ENCODE results near the gene DCUN1D2. TPM values are rescaled to one million over a fixed set of nuclear protein-coding genes. Genes with fewer than 3 reads are reported as not detected.

Gene DCUN1D2
- total RNA-seq, 1 experiment from 2014 or later: 38.6 TPM

GRCh38 chr13:113446488-113446854, 44.0 kb downstream of the DCUN1D2 start:
- Histone ChIP-seq H3K27me3 (replicated peaks; ENCODE audit: insufficient read depth, low read depth, low read length, poor library complexity) (no peaks in the 10 kb centered on the region), H3K27ac (ENCODE audit: low read depth, low read length, poor library complexity, severe bottlenecking) (no peak overlapping the region), H3K4me3 (ENCODE audit: low read depth, low read length, poor library complexity, severe bottlenecking) (no peak overlapping the region), H3K9me3 (ENCODE audit: low read depth, low read length, poor library complexity, severe bottlenecking) (no peaks in the 10 kb centered on the region), H3K4me1 (ENCODE audit: insufficient read depth, low read length, poor library complexity, severe bottlenecking) (peaks cover 17% of the 10 kb centered on the region), H3K36me3 (ENCODE audit: insufficient read depth, low read length, poor library complexity, severe bottlenecking) (no peaks in the 10 kb centered on the region)
- no peak for DNase-seq (ENCODE audit: low spot score)
- no peak for TF ChIP-seq EZH2 (IDR thresholded peaks at IDR 0.05; ENCODE audit: borderline replicate concordance, low read depth, low read length, poor library complexity, severe bottlenecking)
- no peak for TF ChIP-seq CTCF (conservative IDR thresholded peaks at IDR 0.05; ENCODE audit: low read depth, low read length)
- POLR2A ChIA-PET (ENCODE audit: low non-redundant PET): no interaction called here
- CTCF ChIA-PET: no interaction called here
- BruUV-seq (replicated peaks): no TSS peak
- intact Hi-C loops (cut with micrococcal nuclease; ENCODE audit: unreplicated experiment): no loop called here

- POLR2A ChIA-PET (ENCODE audit: low non-redundant PET): no interaction called here
- H3K4me3 ChIP-seq (ENCODE audit: low read depth, low read length, poor library complexity, severe bottlenecking): no peak overlapping the region
- peaks cover 17% of the 10 kb centered on the region for H3K4me1 ChIP-seq (ENCODE audit: insufficient read depth, low read length, poor library complexity, severe bottlenecking)
- intact Hi-C loops (cut with micrococcal nuclease; ENCODE audit: unreplicated experiment): no loop called here
- H3K27me3 ChIP-seq (replicated peaks; ENCODE audit: insufficient read depth, low read depth, low read length, poor library complexity): no peaks in the 10 kb centered on the region
- DNase-seq (ENCODE audit: low spot score): no peak
- CTCF ChIA-PET: no interaction called here
- TF ChIP-seq EZH2 (IDR thresholded peaks at IDR 0.05; ENCODE audit: borderline replicate concordance, low read depth, low read length, poor library complexity, severe bottlenecking) (no peak), CTCF (conservative IDR thresholded peaks at IDR 0.05; ENCODE audit: low read depth, low read length) (no peak)
- no peaks in the 10 kb centered on the region for H3K9me3 ChIP-seq (ENCODE audit: low read depth, low read length, poor library complexity, severe bottlenecking)
- H3K27ac ChIP-seq (ENCODE audit: low read depth, low read length, poor library complexity, severe bottlenecking): no peak overlapping the region
- no peaks in the 10 kb centered on the region for H3K36me3 ChIP-seq (ENCODE audit: insufficient read depth, low read length, poor library complexity, severe bottlenecking)
- no TSS peak for BruUV-seq (replicated peaks)
Observed at GRCh38 chr13:113445791-113446487, 44.6 kb downstream of the DCUN1D2 start.

- Histone ChIP-seq H3K27ac (ENCODE audit: low read depth, low read length, poor library complexity, severe bottlenecking) (no peak overlapping the region), H3K4me3 (ENCODE audit: low read depth, low read length, poor library complexity, severe bottlenecking) (no peak overlapping the region), H3K4me1 (ENCODE audit: insufficient read depth, low read length, poor library complexity, severe bottlenecking) (peaks cover 7% of the 10 kb centered on the region), H3K27me3 (replicated peaks; ENCODE audit: insufficient read depth, low read depth, low read length, poor library complexity) (no peaks in the 10 kb centered on the region), H3K36me3 (ENCODE audit: insufficient read depth, low read length, poor library complexity, severe bottlenecking) (no peaks in the 10 kb centered on the region), H3K9me3 (ENCODE audit: low read depth, low read length, poor library complexity, severe bottlenecking) (no peaks in the 10 kb centered on the region)
- DNase-seq (ENCODE audit: low spot score): no peak
- BruUV-seq (replicated peaks): no TSS peak
- ChIA-PET CTCF (no interaction called here), POLR2A (ENCODE audit: low non-redundant PET) (no interaction called here)
- no peak for TF ChIP-seq EZH2 (IDR thresholded peaks at IDR 0.05; ENCODE audit: borderline replicate concordance, low read depth, low read length, poor library complexity, severe bottlenecking)
- no peak for TF ChIP-seq CTCF (conservative IDR thresholded peaks at IDR 0.05; ENCODE audit: low read depth, low read length)
- intact Hi-C loops (cut with micrococcal nuclease; ENCODE audit: unreplicated experiment): no loop called here
Observed at GRCh38 chr13:113443991-113444390, 46.5 kb downstream of the DCUN1D2 start.
